GM12892 (cell line): ENCODE data around the gene BEND6.

Experiments used
- POLR2A ChIP-seq: IDR thresholded peaks from 2 replicates; pipeline ENCODE4 v1.6.1; 2011; ENCODE audit warnings: low read depth, low read length, control low read depth
- POLR2AphosphoS5 ChIP-seq: IDR thresholded peaks from 2 replicates; pipeline ENCODE4 v1.6.1; 2011; ENCODE audit warnings: low read depth, low read length, control low read depth
- TAF1 ChIP-seq: IDR thresholded peaks from 2 replicates; pipeline ENCODE4 v1.6.1; 2011; ENCODE audit warnings: low read depth, mild to moderate bottlenecking, control low read depth, low read length, borderline replicate concordance

- no peak for TF ChIP-seq TAF1
- no peak for TF ChIP-seq POLR2A
- TF ChIP-seq POLR2AphosphoS5 = no peak
Measured at GRCh38 chr6:56936466-56936865, 18.4 kb upstream of the BEND6 start.
